Right renal pelvis (tissue), 4 donors: ENCODE measurements around the gene RNF151. TPM values are rescaled to one million over a fixed set of nuclear protein-coding genes. Genes with fewer than 3 reads are reported as not detected.
"Not testable (repeated sequence)": the region's sequence is repeated elsewhere in the genome, so short reads cannot be mapped to it uniquely, and the experiment has no call there.

Source experiments
- DNase-seq, 4 donors: peaks; one replicate each; pipeline ENCODE4 v3.0.0-alpha.2; 2013; ENCODE audit warnings: low read depth in 4 of 4, low spot score in 3 of 4, missing footprints in 1 of 4
- polyA plus RNA-seq, 4 donors: library from polyadenylated mRNA; unstranded; fragments of 120-200 nt; gene quantifications; one replicate each; pipeline ENCODE4 v1.2.1, GENCODE V29; 2013; ENCODE audit not compliant: insufficient read length in 4 of 4

RNF151 gene
- polyA plus RNA-seq, 4 donors: not detected

GRCh38 chr16:1938316-1938715 lies 28.3 kb upstream of the RNF151 start:
- no peak for DNase-seq

GRCh38 chr16:1938910-1939309 lies 27.7 kb upstream of the RNF151 start:
- no peak for DNase-seq

GRCh38 chr16:1939833-1940232 lies 26.8 kb upstream of the RNF151 start:
- not testable (repeated sequence) for DNase-seq

- DNase-seq: no peak
Observed at GRCh38 chr16:1940273-1941161, 26.1 kb upstream of the RNF151 start.

GRCh38 chr16:1941162-1942046 lies 25.3 kb upstream of the RNF151 start:
- DNase-seq: no peak

GRCh38 chr16:1942047-1942809 lies 24.4 kb upstream of the RNF151 start:
- DNase-seq: no peak

- DNase-seq: peak; percentile 96 to 99 (median 99)
Observed at GRCh38 chr16:1942810-1943726, 23.6 kb upstream of the RNF151 start, which contains the start of gene MSRB1. Gene MSRB1, minus strand, starts transcription at chr16:1943199. Its CDS starts 43 bp downstream, at chr16:1943156.

- no peak for DNase-seq
Observed at GRCh38 chr16:1944612-1945199, 21.9 kb upstream of the RNF151 start.

- no peak for DNase-seq
Observed at GRCh38 chr16:1945559-1946391, 20.9 kb upstream of the RNF151 start.

GRCh38 chr16:1946495-1947368 lies 19.9 kb upstream of the RNF151 start:
- no peak for DNase-seq

GRCh38 chr16:1947369-1947670 lies 19.3 kb upstream of the RNF151 start:
- DNase-seq: no peak

GRCh38 chr16:1949507-1949906 lies 17.1 kb upstream of the RNF151 start:
- no peak for DNase-seq

- DNase-seq: no peak
Observed at GRCh38 chr16:1950047-1950446, 16.6 kb upstream of the RNF151 start.

GRCh38 chr16:1950559-1950958 lies 16.1 kb upstream of the RNF151 start:
- no peak for DNase-seq

- DNase-seq: no peak
Observed at GRCh38 chr16:1953734-1954133, 12.9 kb upstream of the RNF151 start.

GRCh38 chr16:1957434-1958142 lies 9.1 kb upstream of the RNF151 start:
- not testable (repeated sequence) for DNase-seq

GRCh38 chr16:1958143-1958491 lies 8.5 kb upstream of the RNF151 start:
- not testable (repeated sequence) for DNase-seq
